Measurements from ENCODE around the gene ANKIB1.

Gene ANKIB1

DNA sequence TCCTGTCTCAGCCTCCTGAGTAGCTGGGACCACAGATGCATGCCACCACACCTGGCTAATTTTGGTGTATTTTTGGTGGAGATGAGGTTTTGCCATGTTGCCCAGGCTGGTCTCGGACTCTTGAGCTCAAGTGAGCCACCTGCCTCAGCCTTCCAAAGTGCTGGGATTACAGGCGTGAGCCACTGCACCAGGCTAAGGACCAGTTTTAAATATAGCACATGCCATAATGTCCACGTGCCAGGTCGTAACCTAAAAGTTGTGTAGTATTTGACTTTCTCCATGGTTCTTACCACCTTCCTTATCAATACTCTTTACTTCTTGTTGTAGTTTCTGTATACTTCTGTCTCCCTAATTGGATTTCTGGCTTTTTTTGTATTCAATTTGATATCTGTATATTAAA, 13.3 kb downstream of the ANKIB1 start:
- Mint-ChIP-seq H3K4me3 (no peak overlapping the region), H3K36me3 (ENCODE audit: low read depth) (peaks cover 72% of the 10 kb centered on the region), H3K27ac (no peak overlapping the region), H3K9me3 (peaks cover 37% of the 10 kb centered on the region), H3K27me3 (ENCODE audit: low read depth, poor library complexity) (no peaks in the 10 kb centered on the region), H3K4me1 (no peaks in the 10 kb centered on the region)
- TF ChIP-seq CTCF (IDR thresholded peaks at IDR 0.05), result no peak
- DNase-seq, result no peak

- H3K27ac Mint-ChIP-seq, result no peak overlapping the region
- DNase-seq, result no peak
- peaks cover 34% of the 10 kb centered on the region for H3K9me3 Mint-ChIP-seq
- no peak for TF ChIP-seq CTCF (IDR thresholded peaks at IDR 0.05)
- H3K4me3 Mint-ChIP-seq, result no peak overlapping the region
- H3K27me3 Mint-ChIP-seq (ENCODE audit: low read depth, poor library complexity), result no peaks in the 10 kb centered on the region
- no peaks in the 10 kb centered on the region for H3K4me1 Mint-ChIP-seq
- H3K36me3 Mint-ChIP-seq (ENCODE audit: low read depth), result peaks cover 71% of the 10 kb centered on the region
Measured at GRCh38 chr7:92259610-92260247, 14.0 kb downstream of the ANKIB1 start.

- no peak for TF ChIP-seq CTCF (IDR thresholded peaks at IDR 0.05)
- Mint-ChIP-seq H3K27ac (no peak overlapping the region), H3K36me3 (ENCODE audit: low read depth) (peaks cover 65% of the 10 kb centered on the region), H3K4me1 (no peaks in the 10 kb centered on the region), H3K4me3 (no peak overlapping the region), H3K9me3 (peaks cover 28% of the 10 kb centered on the region), H3K27me3 (ENCODE audit: low read depth, poor library complexity) (no peaks in the 10 kb centered on the region)
- DNase-seq, result no peak
Measured at GRCh38 chr7:92260248-92260781, 14.5 kb downstream of the ANKIB1 start.

DNA sequence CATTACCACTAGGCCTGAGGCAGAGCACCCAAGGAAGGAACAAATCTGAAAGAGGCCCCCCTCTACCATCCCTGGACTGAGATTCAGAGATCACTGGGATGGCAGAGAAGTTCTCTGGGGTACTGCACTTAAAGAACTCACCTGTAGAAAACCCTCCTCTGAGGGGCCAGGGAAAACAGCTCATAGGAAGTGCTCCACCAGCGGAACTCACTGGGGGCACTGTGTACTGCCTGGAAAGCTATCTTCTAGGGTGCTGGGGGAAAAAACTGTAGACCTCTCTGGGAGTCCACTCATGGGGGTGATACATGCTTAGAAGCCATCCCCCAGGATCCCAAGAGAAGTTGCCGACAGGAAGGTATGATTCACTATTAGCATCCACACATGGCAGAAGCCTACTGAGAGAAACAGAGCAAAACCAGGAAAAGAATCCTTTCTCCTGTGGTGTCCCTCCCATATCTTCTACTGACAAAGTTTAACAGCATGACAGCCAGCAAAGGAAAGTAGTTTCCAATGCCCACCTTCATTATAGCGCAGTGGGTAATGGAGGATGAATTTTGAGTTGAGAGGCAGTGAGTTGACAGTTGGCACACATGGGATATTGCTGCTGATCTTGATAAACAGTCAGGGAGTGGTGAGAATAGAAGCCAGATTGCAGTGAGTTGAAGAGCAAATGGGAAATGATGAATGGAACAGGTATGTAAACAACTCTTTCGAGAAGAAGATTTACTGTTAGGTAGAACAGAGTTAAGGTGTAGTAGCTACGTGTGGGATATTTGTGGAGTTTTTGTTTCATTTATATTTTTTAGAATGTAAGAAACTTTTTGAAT, 20.9 kb downstream of the ANKIB1 start:
- Mint-ChIP-seq H3K36me3 (ENCODE audit: low read depth) (peaks cover 24% of the 10 kb centered on the region), H3K4me3 (no peak overlapping the region), H3K4me1 (no peaks in the 10 kb centered on the region), H3K27me3 (ENCODE audit: low read depth, poor library complexity) (no peaks in the 10 kb centered on the region), H3K27ac (no peak overlapping the region), H3K9me3 (peaks cover 10% of the 10 kb centered on the region)
- TF ChIP-seq CTCF (IDR thresholded peaks at IDR 0.05), result no peak
- no peak for DNase-seq

DNA sequence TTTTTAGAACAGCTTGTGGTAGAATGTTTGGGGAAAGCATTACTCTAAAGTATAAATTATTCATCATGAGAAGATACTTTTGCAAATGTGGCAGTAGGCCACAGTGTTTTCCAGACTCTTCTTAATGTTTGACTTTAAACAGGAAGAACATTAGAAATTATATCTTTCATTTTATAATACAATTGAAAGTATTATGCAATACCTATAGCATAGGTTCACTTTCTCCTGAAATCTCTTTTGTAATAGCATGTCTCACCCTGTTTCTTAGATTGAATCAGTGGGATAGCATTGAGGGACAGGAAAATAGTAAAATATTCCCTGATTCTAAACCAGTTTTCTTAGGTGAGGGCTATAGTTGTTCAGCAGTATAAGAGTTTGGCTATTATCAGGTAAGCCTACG, 23.1 kb downstream of the ANKIB1 start:
- H3K4me1 Mint-ChIP-seq, result no peaks in the 10 kb centered on the region
- no peaks in the 10 kb centered on the region for H3K27me3 Mint-ChIP-seq (ENCODE audit: low read depth, poor library complexity)
- DNase-seq, result no peak
- no peak for TF ChIP-seq CTCF (IDR thresholded peaks at IDR 0.05)
- H3K27ac Mint-ChIP-seq, result no peak overlapping the region
- H3K36me3 Mint-ChIP-seq (ENCODE audit: low read depth), result peaks cover 23% of the 10 kb centered on the region
- peaks cover 12% of the 10 kb centered on the region for H3K9me3 Mint-ChIP-seq
- no peak overlapping the region for H3K4me3 Mint-ChIP-seq
